ENCODE results near the gene GNAZ. TPM values are rescaled to one million over a fixed set of nuclear protein-coding genes. Genes with fewer than 3 reads are reported as not detected.

Gene GNAZ
- total and polyA plus RNA-seq, 2 of the 8 experiments (the other 6 are each of a cell fraction or from before 2014, with no cell fraction given): 6.6 to 9.6 TPM

DNA sequence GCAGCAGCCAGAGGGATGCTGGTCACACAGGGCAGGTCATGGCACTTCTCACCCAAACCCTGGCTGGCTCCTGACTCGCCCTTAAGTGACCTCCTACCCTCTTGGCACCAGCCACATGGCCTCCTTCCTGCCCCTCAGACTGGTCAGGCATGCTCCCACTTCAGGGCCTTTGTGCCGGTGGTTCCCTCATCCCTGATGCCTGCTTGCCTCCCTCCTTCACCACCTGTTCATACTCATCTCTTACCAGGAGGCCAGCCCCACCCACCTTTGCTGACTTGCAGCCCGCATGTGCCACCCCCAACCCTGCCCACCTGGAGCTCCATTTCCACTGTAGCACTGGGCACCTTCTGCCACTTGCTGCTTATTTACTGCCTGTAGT lies 20.1 kb downstream of the GNAZ start (continued):
- TF ChIP-seq, protein P1, sequence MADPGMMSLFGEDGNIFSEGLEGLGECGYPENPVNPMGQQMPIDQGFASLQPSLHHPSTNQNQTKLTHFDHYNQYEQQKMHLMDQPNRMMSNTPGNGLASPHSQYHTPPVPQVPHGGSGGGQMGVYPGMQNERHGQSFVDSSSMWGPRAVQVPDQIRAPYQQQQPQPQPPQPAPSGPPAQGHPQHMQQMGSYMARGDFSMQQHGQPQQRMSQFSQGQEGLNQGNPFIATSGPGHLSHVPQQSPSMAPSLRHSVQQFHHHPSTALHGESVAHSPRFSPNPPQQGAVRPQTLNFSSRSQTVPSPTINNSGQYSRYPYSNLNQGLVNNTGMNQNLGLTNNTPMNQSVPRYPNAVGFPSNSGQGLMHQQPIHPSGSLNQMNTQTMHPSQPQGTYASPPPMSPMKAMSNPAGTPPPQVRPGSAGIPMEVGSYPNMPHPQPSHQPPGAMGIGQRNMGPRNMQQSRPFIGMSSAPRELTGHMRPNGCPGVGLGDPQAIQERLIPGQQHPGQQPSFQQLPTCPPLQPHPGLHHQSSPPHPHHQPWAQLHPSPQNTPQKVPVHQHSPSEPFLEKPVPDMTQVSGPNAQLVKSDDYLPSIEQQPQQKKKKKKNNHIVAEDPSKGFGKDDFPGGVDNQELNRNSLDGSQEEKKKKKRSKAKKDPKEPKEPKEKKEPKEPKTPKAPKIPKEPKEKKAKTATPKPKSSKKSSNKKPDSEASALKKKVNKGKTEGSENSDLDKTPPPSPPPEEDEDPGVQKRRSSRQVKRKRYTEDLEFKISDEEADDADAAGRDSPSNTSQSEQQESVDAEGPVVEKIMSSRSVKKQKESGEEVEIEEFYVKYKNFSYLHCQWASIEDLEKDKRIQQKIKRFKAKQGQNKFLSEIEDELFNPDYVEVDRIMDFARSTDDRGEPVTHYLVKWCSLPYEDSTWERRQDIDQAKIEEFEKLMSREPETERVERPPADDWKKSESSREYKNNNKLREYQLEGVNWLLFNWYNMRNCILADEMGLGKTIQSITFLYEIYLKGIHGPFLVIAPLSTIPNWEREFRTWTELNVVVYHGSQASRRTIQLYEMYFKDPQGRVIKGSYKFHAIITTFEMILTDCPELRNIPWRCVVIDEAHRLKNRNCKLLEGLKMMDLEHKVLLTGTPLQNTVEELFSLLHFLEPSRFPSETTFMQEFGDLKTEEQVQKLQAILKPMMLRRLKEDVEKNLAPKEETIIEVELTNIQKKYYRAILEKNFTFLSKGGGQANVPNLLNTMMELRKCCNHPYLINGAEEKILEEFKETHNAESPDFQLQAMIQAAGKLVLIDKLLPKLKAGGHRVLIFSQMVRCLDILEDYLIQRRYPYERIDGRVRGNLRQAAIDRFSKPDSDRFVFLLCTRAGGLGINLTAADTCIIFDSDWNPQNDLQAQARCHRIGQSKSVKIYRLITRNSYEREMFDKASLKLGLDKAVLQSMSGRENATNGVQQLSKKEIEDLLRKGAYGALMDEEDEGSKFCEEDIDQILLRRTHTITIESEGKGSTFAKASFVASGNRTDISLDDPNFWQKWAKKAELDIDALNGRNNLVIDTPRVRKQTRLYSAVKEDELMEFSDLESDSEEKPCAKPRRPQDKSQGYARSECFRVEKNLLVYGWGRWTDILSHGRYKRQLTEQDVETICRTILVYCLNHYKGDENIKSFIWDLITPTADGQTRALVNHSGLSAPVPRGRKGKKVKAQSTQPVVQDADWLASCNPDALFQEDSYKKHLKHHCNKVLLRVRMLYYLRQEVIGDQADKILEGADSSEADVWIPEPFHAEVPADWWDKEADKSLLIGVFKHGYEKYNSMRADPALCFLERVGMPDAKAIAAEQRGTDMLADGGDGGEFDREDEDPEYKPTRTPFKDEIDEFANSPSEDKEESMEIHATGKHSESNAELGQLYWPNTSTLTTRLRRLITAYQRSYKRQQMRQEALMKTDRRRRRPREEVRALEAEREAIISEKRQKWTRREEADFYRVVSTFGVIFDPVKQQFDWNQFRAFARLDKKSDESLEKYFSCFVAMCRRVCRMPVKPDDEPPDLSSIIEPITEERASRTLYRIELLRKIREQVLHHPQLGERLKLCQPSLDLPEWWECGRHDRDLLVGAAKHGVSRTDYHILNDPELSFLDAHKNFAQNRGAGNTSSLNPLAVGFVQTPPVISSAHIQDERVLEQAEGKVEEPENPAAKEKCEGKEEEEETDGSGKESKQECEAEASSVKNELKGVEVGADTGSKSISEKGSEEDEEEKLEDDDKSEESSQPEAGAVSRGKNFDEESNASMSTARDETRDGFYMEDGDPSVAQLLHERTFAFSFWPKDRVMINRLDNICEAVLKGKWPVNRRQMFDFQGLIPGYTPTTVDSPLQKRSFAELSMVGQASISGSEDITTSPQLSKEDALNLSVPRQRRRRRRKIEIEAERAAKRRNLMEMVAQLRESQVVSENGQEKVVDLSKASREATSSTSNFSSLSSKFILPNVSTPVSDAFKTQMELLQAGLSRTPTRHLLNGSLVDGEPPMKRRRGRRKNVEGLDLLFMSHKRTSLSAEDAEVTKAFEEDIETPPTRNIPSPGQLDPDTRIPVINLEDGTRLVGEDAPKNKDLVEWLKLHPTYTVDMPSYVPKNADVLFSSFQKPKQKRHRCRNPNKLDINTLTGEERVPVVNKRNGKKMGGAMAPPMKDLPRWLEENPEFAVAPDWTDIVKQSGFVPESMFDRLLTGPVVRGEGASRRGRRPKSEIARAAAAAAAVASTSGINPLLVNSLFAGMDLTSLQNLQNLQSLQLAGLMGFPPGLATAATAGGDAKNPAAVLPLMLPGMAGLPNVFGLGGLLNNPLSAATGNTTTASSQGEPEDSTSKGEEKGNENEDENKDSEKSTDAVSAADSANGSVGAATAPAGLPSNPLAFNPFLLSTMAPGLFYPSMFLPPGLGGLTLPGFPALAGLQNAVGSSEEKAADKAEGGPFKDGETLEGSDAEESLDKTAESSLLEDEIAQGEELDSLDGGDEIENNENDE (IDR thresholded peaks at IDR 0.05; ENCODE audit: insufficient replicate concordance, low read length): no peak
- TF ChIP-seq, protein P2, sequence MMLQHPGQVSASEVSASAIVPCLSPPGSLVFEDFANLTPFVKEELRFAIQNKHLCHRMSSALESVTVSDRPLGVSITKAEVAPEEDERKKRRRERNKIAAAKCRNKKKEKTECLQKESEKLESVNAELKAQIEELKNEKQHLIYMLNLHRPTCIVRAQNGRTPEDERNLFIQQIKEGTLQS (IDR thresholded peaks at IDR 0.05; ENCODE audit: insufficient read depth, low read depth, low read length): no peak
- TF ChIP-seq CEBPB (IDR thresholded peaks at IDR 0.05; ENCODE audit: low read depth, low read length) (no peak), BCL11A (IDR thresholded peaks at IDR 0.05; ENCODE audit: low read depth in 2 of 2, low read length in 2 of 2) (no peak)
- TF ChIP-seq, protein P3, sequence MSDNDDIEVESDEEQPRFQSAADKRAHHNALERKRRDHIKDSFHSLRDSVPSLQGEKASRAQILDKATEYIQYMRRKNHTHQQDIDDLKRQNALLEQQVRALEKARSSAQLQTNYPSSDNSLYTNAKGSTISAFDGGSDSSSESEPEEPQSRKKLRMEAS (IDR thresholded peaks at IDR 0.05): no peak
